Stimulated activated CD8-positive, alpha-beta memory T cell treated with anti-CD3 and anti-CD28 coated beads, Interleukin-15, amount 100 ng/mL, for 1 hour (primary cell): ENCODE results near the gene MYNN.
"Not testable (repeated sequence)": the region's sequence is repeated elsewhere in the genome, so short reads cannot be mapped to it uniquely, and the experiment has no call there.

Experiments
- DNase-seq: peaks from one replicate; pipeline ENCODE4 v3.0.0-alpha.2; 2020; ENCODE audit warnings: low read depth

Gene MYNN

DNA sequence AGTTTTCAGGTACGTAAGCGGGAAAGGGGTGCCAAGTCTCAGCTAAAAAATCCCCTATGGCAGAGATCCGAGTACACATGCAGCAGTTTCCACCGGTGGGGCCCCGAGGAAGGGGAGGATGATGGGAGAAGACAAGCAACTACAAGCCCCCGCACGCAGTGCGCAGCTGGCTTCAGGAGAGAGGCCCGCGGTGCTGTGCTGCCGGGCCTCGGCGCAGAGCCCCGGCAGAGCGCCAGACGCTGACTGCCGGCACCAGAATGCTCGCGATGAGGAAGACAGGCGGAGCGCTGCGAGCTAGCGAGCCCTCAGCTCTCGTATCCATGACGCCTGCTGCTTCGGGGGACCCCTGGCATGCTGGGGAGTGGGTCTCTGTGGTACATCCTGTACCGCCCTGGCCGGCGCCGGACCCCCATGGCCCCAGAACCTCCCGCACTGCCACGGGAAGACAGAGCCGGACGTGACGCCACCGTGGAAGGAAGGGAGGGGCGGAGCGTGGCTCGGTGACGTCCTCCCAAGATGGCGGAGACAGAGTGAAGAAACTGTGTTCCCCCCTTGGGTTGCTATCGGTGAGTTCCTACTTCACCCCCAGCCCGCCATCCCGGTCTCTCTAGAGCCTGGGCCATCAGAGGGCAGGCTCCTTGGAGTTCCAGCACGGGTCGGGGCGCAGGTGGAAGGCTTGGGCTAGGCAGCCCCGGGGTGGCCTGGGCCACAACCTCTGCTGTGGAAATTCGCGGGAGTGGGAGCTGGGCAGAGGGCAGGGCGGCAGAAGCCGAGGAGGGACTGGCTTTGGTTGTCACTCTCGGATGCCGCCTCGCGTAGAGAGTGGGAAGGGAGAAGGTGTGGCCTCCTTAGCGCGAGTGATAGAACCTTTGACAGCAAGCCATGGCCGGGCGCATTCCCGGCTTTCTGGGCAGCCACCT lies at the start of gene MYNN:
Gene MYNN, plus strand, starts transcription at position 500 of the 920 bp plus-strand sequence. CDS start 900 bp downstream, outside the sequence.
- peak; percentile 87 for DNase-seq

DNA sequence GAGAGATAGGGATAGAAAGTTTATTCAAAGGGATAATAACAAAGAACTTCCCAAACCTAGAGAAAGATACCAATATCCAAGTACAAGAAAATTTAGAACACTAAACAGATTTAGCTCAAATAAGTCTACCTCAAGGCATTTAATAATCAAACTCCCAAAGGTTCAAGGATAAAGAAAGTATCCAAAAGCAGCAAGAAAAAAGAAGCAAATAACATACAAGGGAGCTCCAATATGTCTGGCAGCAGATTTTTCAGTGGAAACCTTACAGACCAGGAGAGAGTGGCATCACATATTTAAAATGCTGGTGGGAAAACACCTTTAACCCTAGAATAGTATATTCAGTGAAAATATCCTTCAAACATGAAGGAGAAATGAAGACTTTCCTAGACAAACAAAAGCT lies 41.3 kb upstream of the MYNN start:
- DNase-seq, result not testable (repeated sequence)

DNA sequence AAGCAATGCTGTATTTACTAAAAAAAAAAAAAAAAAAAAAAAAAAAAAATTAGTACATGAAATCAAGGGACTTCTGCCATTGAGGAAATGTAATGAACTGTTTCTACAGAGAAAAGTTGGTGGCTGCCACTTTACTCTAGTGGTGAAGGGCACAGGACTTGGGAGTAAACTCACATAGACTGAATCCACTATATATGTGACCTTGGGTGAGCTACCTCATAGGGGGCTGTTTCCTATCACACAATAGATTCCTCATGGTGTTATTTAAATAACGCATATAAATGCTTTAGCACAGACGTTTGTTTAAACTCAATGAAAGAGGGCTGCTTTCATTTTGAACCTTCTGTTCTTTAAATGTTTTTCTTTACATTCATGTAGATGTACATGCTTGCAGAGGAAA lies 34.1 kb upstream of the MYNN start:
- no peak for DNase-seq

DNA sequence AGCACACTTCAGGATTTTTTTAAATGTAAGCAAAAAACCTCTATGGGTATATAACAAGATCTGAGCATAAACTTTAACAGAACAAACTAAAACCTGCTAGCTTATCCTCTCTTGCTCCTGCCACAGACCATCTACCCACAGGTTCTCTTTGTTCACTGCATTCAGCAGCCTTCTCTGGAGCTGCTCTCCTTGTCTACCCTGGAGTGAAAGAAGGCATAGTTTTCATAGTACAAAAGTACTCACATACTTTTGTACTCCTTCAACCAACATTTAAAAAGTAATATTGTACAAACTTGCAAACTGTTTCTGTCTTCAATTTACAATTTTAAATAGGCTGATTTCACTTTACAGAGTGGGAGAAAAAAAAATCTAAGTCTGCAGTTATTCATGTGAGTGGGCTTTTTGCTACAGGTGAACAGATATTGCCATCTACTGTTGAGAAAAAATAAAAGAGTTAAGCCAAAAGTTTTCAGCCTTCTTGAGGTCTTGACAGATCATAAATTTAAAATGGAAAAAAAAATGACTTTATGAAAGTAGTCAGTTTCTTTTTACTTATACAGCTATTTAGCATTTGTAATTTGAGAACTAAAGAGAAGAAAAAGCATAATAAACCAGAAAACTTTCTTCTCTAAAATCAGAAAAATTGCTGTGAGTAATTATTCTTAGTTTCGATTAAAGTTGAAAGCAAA lies 28.7 kb upstream of the MYNN start:
- DNase-seq, result no peak

DNA sequence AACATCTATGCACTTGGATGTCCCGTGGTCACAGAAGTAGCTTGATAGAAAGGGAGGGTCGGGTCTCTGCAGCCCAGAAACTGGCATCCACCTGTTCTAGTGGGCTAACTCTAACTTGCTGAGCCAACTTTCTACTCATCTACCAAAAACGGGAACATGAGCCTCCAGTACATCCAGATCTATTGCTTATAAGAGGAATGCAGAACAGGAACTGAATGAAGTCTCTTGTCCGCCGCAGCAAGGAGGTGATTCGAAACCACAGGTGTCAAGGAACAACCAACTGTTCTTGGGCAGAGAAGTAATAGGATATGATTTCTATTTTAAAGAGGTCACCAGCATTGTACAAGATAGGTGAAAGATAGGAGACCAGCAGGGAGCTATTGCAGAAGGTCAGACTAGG lies 26.3 kb upstream of the MYNN start:
- DNase-seq, result no peak

DNA sequence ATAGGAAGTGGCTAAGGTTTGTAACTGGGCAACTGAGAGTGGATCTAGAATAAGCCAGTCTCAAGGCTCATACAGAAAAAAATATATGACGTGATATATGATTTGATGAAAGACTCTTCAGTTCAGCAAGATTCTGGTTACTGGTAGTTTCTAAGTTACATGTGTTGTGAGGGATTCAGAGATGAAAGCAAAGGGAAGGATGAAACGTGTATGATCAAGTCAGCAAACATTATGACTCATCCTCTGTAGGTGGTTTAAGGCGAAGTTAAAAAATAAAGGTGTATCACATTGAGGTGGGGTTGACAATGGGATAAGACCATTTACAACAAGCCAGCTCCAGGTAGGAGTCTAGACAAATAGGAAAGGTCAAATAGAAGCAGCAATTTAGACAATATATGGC lies 24.5 kb upstream of the MYNN start:
- DNase-seq, result no peak

DNA sequence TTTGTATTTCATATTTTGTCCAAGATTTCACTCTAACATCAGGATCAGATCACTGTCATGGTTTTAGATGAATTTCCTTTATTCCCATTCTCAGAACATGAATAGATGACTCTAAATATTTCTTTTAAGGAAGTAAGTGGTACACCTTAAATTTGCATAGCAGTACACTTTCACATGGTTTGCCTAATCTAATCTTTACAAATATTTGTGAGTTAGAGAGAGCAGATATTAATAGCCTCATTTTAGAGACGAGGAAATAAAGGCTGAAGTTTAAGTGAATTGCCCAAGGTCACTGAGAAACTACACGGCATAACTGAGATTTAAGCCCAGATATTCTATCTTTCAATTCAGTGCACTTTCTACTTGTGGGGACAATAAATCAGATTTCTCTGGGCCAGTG lies 22.5 kb upstream of the MYNN start:
- DNase-seq, result no peak

DNA sequence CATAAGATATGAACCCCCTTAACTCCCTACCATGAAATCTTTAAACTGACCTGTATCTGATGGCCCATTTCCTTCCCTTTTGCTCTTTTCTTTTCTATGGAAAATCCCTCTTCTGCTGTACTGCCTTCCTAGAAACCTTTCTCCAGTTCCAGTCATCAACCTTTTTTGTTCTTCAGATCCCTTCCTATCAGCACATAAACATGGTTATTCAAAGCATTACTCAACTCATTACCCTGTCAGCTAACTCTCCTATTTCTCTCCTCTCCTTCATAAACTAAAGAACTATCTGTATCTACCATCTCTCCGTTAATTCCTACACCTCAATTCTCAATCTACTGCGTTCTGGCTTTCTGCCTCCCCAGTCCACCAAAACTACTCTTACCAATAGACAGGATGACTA lies 21.3 kb upstream of the MYNN start:
- no peak for DNase-seq

DNA sequence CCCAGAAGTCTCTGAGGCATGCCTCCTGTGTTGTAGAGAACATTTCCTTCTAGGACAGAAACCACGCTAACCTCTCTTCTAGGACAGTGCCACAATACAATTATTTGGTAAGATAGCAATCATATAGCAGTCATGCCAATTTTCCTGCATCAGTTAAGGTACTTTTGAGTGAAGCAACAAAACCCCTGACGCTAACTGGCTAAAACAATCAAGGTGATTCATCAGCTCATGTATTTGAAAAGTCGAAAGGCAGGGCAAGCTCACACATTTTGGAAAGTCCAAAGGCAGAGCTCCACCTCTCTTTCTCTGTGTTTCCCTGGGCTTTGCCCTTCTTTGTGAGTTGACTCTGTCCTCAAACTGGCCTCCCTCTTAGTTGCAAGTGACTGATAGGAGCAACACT lies 18.5 kb upstream of the MYNN start:
- DNase-seq, result no peak

DNA sequence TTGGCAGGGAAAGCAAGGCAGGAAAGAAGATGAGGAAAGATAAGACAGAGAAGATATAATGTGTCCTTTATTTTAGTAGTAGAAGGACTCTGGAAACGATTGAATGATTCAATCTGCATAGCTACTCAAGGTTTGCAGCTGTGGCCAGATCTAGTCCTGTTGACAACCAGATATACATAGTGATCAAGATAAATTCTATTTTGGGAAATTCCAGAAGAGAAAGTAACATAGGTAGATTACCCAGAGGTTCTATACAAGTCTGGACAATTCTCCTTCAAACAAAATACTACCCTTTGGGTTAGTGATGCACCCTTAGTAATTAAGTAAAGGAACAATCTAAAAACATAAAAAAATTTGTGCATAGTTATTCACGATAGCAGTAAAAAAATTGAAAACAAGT lies 17.7 kb upstream of the MYNN start:
- DNase-seq, result no peak

DNA sequence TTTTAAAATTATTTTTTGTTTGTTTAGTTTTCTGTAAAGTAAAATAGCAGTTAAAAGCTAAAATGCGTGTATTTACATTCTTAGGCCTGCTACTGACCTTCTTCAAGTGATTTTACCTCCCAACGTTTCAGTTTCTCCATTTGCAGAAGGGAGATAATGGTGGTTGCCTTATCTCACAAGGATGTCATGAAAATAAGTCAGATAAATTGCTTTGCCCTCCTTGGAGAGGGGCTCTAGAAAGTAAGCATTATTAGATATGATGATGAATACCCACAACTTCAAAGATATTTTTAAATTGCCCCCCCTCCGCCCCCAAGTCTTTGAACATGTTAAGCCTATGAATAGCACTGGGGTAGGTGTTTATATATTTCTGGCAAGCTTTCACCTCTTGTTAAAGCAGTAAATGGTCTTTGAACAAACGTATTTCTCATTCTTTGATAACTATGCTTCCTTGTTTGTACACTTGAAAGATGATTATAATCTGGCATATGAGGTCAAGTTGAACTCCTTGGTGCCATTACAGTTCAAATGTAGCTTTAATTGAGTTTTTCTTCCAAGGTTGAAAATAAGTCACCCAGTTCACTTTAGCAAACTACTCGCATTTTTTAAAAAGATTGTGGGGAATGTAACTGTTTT lies 14.7 kb upstream of the MYNN start:
- no peak for DNase-seq

DNA sequence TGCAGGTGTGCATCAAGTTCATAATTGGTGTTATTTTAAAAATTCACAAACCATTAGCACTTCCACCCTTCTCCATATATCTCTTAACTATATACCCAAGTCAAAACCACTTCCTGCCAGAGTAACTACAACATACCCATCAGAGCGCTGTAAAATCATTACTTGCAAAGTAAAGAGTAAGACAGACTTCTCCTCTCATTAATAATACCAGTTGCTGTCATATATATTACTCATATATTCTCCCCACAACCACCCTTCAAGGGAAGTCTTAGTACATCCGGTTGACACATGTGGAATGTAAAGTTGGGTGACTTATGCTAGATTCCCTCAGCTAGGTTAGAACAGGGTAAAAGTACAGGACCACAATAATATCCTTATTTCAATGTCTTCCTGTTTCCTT lies 13.9 kb upstream of the MYNN start:
- DNase-seq, result no peak

DNA sequence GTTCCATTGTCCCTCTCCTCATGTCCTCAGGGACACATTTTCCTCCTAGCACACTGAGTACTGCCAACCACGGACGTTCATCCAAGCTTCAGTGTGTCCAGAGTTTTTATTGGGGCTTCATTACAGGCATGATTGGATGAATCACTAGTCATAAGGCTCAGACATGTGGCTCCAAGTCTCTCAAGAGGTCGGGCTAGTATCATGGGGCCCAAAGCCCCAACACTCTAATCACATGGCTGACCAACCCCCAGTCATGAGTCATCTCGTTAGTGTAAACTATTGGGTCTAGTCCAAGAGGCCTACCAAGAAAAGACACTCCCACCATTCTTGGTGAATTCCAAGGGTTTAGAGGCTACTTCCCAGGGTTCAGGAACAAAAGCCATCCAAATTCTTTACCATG lies 12.7 kb upstream of the MYNN start:
- no peak for DNase-seq

DNA sequence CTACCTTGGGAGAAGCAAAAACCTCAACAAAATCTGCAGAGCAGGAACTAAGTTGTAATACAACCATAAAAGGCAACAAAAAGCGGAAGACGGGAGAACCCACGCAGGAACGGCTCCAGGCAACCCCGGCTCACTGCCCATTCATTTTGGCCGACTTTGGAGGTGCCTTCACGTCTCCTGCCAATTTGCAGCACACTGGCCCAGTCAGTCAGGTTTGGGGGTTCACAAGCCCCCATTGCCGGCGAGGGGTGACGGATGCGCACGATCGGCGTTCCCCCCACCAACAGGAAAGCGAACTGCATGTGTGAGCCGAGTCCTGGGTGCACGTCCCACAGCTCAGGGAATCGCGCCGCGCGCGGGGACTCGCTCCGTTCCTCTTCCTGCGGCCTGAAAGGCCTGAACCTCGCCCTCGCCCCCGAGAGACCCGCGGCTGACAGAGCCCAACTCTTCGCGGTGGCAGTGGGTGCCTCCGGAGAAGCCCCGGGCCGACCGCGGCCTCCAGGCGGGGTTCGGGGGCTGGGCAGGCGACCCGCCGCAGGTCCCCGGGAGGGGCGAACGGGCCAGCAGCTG lies 8.8 kb upstream of the MYNN start:
- DNase-seq, result peak; percentile 31

DNA sequence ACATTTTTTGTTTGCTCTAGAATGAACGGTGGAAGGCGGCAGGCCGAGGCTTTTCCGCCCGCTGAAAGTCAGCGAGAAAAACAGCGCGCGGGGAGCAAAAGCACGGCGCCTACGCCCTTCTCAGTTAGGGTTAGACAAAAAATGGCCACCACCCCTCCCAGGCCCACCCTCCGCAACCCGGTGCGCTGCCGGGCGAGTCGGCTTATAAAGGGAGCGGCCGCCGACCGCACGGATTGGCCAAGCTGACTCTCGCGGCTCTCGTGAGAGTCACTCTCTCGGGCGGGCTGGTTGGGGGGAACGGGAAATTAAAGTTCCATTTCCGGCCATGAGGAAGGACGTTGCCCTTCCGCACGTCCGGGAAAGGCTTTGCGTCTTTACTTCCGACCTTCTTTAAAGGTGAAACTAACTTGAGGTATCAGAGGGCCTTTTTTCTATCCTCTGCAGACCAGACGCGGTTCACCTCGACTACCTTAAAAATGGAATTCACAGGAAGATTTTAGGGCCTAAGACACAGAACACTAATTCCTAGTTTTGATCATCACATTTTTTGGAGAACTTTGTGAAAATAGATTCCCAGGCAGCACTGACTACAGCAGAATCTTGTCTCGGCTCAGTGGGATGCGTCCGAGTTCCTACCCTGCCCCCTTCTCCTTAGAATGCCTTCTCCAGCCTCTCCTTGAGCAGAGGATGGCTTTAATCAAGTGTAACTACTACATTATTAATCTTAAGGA lies 8.1 kb upstream of the MYNN start, which contains the start of gene TERC:
Gene TERC, minus strand, starts transcription at position 179 of the 731 bp plus-strand sequence.
- peak; percentile 80 for DNase-seq

DNA sequence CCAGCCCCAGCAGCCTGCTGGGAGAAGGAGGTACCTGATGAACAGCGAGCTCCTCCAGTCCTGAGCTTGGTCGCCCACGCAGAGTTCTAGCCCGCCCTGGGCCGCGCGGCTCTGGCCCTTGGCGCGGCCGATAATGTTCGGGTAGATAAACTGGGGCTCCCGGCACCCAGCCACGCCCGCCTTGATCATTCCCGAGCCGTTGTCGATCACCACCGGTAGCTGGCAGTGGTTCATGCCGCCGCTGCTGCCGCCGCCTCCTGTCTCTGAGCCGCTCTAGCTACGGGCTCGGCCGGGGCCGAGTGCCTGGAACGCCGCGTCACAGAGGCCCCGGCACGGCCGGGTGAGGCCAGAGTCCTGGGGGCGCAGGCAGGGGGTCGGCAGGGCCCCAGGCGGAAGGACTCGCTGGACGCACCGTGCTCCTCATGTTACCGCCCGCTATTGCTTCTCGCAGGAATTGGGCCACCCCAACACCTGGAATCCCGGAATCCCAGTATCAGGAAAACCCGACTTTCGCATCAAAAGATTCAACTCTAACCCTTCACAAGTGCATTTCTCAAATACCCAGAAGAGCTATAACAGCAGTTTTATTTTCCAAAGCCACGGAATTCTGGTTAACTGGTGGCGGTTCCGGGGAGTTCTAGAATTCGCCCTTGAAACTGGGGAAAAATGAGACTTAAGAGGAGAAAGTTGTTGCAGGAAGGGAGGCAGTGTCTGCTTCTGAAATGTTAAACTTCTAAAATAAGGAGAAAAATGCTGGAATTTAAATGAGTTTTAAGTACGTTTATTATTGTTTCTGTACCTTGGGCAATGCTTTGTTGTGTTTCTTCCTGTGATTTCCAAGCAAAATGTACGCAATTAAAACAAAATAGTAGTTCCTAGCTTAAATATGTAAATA lies 3.7 kb upstream of the MYNN start, which contains the start of gene ACTRT3:
Gene ACTRT3, minus strand, starts transcription at position 275 of the 895 bp plus-strand sequence. Its CDS starts 41 bp downstream, at position 234.
- no peak for DNase-seq

DNA sequence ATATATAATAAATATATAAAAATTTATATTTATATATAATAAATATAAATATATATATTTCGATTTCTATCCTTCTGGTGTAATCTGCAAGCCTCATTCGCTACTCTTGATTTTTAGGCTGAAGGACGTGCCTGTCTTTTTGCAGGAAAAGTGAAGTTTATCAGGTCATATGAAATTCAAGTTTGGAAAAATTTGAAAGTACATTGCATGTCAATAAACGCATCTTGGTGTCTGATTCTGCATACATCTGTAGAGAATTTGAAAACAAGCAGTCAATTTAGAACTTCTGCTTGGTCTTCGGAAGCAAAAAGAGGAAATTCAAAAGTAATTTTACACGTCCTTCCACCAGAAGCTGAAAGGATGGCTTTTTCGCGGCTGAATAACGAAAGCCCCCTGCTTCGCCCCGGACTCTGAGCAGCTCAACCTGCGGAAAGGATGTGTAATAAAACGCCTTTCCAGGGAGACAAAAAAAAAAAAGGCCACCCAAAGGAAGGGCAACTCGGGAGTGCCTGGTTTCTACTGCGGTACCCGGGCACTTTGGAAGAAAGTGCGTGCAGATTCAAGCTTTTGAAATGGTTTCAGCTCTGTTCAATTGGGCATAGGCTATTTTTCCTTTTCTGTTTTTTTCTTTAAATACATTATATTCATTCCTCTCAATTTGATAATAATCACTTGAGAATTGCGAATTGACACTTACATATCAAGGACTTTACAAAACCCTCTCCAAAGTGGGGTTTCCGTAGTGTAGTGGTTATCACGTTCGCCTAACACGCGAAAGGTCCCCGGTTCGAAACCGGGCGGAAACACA lies 1.5 kb upstream of the MYNN start:
- DNase-seq, result peak; percentile 20

DNA sequence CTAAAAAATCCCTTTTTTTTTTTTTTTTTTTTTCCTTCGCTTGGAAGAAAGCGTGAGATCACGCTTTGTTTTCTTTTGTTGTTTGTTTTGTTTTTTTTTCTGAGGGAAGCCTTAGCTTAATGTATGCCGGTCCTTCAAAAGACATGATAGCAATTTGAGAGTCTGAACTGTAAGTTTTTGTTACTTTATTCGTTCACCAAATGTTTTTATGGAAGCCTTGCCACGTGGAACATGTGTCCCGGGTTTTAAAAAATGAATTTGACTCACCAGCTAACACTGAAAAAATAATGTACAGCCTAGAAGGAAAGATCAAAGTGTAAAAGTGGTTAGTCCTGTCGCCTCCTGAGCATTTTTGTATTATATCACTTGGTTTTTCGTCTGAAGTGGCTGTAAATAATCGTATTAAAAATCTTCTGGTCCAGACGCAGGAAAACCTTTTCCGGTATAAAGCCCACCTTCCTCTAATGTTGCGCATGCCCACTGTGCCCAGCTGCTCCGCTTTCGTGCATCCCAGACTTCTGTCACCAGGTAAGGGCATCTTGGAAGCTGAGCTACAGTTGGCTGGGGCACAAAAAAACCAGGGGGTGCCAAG lies 795 bp upstream of the MYNN start:
- DNase-seq, result no peak

DNA sequence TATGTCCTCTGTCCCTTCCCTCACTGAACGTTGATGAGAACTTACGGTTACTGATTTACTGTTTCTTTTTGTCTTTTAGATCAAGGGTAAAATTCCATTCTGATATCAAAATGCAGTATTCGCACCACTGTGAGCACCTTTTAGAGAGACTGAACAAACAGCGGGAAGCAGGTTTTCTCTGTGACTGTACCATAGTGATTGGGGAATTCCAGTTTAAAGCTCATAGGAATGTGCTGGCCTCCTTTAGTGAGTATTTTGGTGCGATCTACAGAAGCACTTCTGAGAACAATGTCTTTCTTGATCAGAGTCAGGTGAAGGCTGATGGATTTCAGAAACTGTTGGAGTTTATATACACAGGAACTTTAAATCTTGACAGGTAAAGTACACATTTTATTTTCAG lies 990 bp downstream of the MYNN start:
- no peak for DNase-seq
